Mammary epithelial cell (primary cell): Measurements from ENCODE around the gene MAST4.

Source experiments
- EZH2 ChIP-seq: IDR thresholded peaks from 2 replicates; pipeline ENCODE4 v1.6.1; 2012; ENCODE audit warnings: low read length, inconsistent platforms, borderline replicate concordance
- TF ChIP-seq, protein P1 (sequence below), 2 donors: IDR thresholded peaks in 1 of 2; conservative IDR thresholded peaks in 1 of 2; 2 replicates each; pipeline ENCODE4 v1.5.1; 2011 to 2012; ENCODE audit warnings: inconsistent platforms in 2 of 2, low read length in 2 of 2, mild to moderate bottlenecking in 2 of 2, control low read depth in 1 of 2, low read depth in 1 of 2; ENCODE audit not compliant: insufficient read depth in 1 of 2; ENCODE audit errors: extremely low read depth in 1 of 2

DNA sequence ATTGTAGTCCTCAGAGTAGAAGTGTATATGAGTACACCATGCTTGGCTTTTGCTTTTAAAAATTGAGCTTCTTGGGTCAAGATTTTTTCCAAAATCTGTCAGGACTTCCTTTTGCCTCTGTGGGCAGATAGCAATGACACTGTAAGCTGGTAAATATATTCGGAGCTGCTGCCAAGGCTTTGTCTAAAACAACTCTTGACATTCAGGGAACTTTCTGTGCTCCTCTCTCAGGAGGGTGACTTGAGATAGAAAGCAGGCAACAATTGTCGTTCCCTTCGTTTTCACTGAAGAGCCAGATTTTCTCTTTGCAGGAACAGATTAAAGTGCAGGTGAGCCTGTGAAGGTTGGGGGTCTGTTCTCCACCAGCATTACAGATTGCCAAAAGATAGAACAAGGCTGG lies 230.5 kb downstream of the MAST4 start:
- TF ChIP-seq, protein P1, sequence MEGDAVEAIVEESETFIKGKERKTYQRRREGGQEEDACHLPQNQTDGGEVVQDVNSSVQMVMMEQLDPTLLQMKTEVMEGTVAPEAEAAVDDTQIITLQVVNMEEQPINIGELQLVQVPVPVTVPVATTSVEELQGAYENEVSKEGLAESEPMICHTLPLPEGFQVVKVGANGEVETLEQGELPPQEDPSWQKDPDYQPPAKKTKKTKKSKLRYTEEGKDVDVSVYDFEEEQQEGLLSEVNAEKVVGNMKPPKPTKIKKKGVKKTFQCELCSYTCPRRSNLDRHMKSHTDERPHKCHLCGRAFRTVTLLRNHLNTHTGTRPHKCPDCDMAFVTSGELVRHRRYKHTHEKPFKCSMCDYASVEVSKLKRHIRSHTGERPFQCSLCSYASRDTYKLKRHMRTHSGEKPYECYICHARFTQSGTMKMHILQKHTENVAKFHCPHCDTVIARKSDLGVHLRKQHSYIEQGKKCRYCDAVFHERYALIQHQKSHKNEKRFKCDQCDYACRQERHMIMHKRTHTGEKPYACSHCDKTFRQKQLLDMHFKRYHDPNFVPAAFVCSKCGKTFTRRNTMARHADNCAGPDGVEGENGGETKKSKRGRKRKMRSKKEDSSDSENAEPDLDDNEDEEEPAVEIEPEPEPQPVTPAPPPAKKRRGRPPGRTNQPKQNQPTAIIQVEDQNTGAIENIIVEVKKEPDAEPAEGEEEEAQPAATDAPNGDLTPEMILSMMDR (conservative IDR thresholded peaks at IDR 0.05 in 1 of 2, IDR thresholded peaks at IDR 0.05 in 1 of 2; ENCODE audit: extremely low read depth in 1 of 2, insufficient read depth in 1 of 2, low read depth in 1 of 2, low read length in 2 of 2), result no peak
- TF ChIP-seq EZH2, result no peak
